Hematopoietic multipotent progenitor cell (in vitro differentiated cells): ENCODE data around the gene SCYGR4. TPM values are rescaled to one million over a fixed set of nuclear protein-coding genes. Genes with fewer than 3 reads are reported as not detected.
"Not testable (repeated sequence)": the region's sequence is repeated elsewhere in the genome, so short reads cannot be mapped to it uniquely, and the experiment has no call there.

Source experiments
- DNase-seq, 3 donors: peaks; one replicate each; pipeline ENCODE4 v3.0.0-alpha.2; 2011 to 2015; ENCODE audit warnings: low read depth in 2 of 3, low spot score in 2 of 3
- total RNA-seq: library from RNA; depleted of rRNA; stranded (reverse); fragments of >200 nt; gene quantifications from one replicate; pipeline ENCODE4 v1.2.3, GENCODE V29; 2012

SCYGR4 gene
- not detected for total RNA-seq

DNA sequence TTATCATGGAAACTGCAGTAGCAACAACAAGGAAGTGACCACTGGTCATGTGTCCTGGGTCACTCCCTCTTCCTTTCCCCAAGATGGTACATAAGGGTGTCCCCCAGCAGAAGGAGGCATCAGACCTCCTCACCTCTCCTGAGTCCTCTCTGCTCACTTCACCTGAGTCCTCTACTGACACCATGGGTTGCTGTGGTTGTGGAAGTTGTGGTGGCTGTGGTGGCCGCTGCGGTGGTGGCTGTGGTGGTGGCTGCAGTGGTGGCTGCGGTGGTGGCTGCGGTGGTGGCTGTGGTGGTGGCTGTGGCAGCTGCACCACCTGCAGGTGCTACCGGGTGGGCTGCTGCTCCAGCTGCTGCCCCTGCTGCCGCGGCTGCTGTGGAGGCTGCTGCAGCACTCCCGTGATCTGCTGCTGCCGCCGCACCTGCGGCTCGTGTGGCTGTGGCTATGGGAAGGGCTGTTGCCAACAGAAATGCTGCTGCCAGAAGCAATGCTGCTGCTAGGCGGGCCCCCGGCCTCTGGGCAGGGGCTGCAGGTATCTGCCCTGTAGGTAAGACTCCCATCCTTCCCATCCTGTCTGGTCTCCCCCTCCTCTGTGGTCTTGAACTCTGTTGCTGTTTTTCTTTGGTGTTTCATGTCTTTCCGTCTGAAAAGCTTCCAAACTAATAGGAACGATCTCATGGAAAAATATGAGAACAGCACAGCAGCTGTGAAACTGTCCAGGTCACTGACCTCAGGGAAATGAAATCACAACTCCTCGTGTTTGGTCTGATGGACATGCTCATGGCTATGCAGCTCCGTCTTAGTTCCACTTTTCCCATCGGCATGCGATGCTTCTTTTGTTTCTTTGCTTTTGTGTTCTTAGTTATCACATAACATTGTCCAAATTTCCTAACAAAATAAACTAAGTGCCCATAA lies at the start of gene SCYGR4:
SCYGR4 (plus strand) TSS at position 183 of the 915 bp plus-strand sequence; CDS start at position 183, 0 bp downstream.
- DNase-seq: no peak

GRCh38 chr2:227568852-227569169 lies 48.5 kb upstream of the SCYGR4 start:
- no peak for DNase-seq

DNA sequence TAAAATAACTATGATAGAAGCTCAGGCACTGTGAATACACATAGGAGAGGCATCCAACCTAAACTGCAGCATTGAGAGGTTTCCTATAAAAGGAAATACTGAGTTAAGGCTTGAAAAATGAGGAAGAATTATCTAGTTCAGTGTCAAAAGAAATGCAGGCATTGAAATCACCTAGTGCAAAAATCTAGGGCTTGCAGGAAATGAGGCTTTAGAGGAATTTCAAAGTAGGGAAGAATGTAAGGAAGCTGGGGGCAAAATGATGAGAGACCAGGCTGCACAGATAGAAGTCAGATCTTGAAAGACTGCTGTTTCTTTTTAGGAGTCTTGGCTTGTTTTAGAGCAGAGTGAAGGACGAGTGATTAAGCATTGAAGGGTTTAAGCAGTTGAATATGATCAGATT lies 46.7 kb upstream of the SCYGR4 start:
- no peak for DNase-seq

DNA sequence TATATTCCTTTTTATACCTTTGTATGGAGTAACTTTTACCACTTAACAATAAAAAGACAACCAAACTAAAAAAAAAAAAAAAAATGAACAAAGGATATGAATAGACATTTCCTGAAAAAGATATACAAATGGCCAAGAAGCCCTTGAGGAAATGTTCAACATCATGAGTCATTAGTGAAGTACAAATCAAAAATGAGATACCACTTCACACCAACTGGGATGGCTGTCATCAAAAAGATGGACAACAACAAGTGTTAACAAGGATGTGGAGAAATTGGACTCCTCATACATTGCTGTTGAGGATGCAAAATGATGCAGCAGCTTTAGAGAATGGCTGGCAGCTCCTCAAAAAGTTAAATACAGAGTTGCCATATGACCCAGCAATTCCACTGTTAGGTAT lies 41.2 kb upstream of the SCYGR4 start:
- no peak for DNase-seq

- DNase-seq: no peak
Observed at GRCh38 chr2:227576812-227577211, 40.5 kb upstream of the SCYGR4 start.

DNA sequence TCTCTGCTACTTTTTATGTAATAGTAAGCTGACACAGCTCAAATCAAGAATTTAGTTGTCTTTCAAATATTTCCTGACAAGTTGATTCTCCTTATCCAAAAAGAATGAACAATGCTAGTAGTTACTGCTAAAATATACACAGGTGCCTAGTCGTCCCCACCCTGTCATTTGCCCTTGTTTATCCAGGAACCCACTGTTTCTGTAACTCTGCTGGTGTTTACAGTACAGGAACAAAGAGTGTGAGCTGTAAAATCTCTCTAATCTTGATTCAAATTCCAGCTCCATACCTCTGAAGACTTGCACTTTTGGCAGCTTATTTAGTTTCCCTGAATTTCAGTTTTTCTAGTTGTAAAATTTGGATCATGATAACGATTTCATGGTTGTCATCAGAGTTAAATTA lies 39.7 kb upstream of the SCYGR4 start:
- DNase-seq: no peak

DNA sequence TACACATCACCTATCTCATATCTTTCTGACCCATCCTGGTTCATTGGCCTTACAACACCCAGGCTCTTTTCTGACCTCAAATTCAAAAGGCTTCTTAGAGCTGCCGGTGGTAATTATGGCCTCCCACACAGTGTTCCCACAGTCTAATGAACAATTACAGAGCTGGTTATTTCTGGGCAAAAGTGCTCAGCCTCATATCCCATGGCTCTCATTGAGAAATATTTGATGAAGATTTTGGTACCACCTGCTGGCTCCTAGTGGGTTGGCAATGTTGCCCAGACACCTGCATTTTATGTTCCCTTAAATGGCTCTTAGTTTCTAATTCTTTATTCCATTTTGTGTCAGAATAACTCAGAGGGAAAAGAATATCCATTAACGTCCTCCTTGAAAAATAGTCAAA lies 38.7 kb upstream of the SCYGR4 start:
- peak in 1 of 3 donors; percentile 8 for DNase-seq

GRCh38 chr2:227579791-227580190 lies 37.5 kb upstream of the SCYGR4 start:
- DNase-seq: no peak

- no peak for DNase-seq
Observed at GRCh38 chr2:227582369-227582768, 34.9 kb upstream of the SCYGR4 start.

DNA sequence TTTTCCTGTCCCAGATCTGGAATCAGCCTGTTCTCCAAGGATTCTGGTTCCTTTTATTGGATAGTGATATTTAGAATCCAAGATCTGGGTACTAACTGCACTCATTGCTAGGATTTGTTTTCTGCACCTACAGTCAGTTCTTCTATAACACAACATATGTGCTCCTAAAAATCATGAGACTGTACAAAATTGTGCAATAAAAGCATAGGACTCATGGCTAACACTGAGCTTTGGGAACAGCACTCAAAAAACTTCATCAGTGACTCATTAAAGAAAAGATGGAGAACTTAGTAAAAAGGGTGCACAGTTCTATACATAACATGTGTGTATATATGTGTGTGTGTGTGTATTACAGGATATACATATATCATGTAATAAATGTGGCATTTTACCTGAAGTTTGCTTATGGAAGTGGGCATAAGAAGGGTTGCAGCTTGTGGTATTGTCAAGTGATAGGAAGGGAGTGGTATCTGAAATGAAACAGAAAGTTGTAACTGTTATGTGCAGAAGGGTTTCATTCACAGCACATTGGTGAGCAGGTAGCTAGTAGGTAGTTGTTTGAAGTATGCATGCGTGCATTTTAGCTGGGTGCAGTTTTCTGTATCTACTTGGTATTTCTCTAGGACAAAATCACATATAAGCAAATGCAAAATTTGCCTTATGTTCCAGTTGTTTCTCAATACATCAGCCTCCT lies 24.5 kb upstream of the SCYGR4 start:
- no peak for DNase-seq

DNA sequence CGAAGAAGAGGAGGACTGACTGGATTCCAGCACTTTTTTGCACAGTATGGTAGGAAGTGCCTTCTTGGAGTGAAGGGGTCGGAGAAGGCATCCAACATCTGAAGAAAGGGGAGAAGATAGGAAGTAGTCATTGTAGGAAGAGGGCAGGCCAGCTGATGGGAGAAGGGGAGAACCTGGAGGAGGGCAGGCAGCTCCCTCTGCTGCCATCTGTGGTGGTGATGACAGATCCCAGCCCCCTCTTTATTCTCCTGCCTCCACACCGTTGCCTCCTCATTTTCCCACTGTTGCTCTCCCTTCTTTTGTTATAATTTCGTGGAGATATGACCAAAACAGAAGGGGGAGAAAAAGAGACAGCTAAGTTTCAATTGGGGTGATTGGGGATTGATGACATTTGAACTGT lies 21.5 kb upstream of the SCYGR4 start:
- DNase-seq: no peak

DNA sequence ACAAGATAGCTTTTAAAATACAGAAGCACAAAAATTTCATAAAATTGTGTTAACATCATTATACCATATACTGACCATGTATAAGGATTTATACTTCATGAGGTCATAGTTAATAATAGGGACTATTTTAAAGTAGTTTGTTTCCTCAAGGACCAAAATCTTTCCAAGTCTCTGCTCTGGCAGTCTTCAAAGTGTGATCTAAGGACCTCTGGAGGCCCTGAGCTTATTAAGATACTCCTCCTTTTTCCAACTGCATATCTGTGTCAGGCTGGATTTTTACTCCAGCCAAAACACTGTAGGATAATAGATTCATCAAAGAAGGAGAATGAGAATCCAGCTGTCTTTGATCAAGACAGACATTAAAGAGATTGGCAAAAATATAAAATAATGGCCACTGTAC lies 20.3 kb upstream of the SCYGR4 start:
- no peak for DNase-seq

- no peak for DNase-seq
Observed at GRCh38 chr2:227597998-227598397, 19.3 kb upstream of the SCYGR4 start.

DNA sequence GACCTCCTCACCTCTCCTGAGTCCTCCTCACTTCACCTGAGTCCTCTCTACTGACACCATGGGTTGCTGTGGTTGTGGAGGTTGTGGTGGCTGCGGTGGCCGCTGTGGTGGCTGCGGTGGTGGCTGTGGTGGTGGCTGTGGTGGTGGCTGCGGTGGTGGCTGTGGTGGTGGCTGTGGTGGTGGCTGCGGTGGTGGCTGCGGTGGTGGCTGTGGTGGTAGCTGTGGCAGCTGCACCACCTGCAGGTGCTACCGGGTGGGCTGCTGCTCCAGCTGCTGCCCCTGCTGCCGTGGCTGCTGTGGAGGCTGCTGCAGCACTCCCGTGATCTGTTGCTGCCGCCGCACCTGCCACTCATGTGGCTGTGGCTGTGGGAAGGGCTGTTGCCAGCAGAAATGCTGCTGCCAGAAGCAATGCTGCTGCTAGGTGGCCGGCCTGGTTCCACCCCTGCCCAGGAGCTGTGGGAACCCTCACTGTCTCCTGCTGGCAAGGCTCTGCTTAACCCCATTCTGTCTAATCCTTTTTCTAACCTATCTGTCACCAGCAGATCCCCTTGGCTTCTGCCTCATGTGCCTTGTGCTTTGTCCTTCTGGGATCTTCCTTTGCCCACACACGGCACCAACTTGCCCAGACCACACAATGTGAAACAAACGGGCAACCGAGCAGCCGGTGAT lies 18.3 kb upstream of the SCYGR4 start, which contains the start of gene SCYGR2:
SCYGR2 (plus strand) TSS at position 59 of the 669 bp plus-strand sequence; CDS start at position 59, 0 bp downstream.
- not testable (repeated sequence) for DNase-seq

DNA sequence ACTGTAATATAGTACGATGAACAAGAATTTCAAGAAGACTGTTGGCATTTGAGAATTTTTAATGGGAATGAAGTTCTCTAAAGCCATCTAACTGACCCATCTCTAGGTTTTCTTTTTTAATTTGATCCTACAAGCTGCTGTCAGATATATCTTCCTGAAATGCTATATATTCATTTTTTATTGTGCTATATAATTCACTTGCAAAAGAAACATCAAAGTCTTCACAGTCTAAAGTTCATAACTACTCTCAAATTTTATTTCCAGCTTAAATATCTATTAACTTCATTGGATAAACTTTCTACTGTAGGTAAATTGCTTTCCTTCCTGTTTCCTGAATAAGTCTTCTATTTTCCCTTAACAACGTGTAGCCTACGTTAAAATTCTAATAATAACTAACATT lies 14.9 kb upstream of the SCYGR4 start:
- no peak for DNase-seq

DNA sequence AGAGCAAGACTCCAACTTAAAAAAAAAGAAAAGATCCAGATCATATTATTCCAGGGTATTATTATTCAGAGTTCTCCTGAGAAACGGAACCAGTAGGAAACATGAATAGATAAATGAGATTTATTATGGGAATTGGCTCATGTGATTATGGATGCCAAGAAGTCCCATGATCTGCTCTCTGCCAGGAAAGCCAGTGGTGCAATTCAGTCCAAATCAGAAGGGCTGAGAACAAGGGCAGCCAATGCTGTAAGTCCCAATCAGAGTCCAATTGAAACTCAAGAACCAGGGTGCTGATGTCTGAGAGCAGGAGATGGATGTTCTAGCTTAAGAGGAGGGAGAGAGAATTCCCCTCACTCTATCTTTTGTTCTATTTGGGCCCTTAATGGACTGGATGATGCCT lies 10.8 kb upstream of the SCYGR4 start:
- no peak for DNase-seq

DNA sequence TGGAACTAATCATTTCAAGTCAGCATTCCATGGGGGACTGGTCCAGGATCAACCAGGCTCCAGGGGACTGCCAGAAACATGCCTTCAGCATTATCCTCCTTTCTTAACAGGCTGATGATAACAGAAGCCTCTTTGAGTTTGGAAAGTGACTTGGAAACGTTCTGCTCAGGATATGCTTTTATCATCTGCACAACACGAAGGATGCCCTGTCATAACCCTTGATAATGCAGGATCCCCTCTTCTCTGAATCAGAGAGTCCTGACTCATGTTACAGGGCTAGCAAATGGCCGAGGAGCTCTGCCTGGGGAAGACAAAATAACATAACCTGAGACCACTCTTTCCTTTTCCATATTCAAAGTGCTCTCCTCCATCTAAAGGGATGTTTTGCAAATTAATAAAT lies 9.4 kb upstream of the SCYGR4 start:
- DNase-seq: peak in 1 of 3 donors; percentile 3

DNA sequence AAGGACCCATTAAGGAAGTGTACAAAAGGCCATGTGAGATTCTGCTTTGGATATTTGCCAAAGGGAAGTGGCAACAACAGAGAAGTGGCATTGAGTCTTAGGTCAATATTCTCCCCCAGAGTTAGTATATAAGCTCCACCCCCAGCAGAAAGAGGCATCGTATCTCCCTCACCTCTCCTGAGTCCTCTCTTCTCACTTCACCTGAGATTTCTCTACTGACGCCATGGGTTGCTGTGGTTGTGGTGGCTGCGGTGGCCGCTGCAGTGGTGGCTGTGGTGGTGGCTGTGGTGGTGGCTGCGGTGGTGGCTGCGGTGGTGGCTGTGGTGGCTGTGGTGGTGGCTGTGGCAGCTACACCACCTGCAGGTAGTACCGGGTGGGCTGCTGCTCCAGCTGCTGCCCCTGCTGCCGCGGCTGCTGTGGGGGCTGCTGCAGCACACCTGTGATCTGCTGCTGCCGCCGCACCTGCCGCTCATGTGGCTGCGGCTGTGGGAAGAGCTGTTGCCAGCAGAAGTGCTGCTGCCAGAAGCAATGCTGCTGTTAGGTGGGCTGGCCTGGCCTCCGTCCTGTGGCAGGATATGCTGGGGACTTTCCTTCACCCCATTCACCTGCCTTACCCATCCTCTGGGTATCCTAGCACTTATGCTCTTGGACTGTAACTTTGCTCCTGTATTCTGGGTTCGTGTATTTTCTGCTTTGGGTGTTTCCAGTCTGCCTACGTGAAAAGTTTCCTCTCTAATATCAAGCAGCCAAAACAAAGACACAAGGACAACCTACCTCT lies 8.5 kb upstream of the SCYGR4 start:
- DNase-seq: peak in 2 of 3 donors; percentile 71 to 92

DNA sequence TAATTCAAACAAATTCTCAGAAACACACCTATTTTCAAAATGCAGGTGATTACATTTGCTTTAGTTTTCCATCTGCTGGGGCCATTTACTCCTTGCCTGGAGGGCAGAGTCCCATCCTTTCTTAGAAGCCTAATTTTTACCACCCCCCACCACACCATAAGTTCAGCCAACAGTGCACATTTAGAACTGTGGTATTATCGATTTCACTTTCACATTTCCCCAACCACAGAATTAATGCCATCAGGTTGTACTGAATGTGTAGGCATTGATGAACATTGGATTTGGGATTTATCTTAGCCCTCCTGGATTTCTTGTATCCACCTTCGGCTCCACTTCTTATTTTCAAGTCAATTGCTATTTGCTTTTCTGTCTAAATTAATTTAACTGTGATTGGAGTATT lies 7.2 kb upstream of the SCYGR4 start:
- DNase-seq: no peak

- DNase-seq: no peak
Observed at GRCh38 chr2:227612546-227613271, 4.6 kb upstream of the SCYGR4 start.
